ENCODE data around the gene FRMPD4. TPM values are rescaled to one million over a fixed set of nuclear protein-coding genes. Genes with fewer than 3 reads are reported as not detected.

The FRMPD4 gene
- total and polyA plus RNA-seq, 10 of the 15 experiments (the other 5 are each of a cell fraction or from before 2014, with no cell fraction given): not detected

DNA sequence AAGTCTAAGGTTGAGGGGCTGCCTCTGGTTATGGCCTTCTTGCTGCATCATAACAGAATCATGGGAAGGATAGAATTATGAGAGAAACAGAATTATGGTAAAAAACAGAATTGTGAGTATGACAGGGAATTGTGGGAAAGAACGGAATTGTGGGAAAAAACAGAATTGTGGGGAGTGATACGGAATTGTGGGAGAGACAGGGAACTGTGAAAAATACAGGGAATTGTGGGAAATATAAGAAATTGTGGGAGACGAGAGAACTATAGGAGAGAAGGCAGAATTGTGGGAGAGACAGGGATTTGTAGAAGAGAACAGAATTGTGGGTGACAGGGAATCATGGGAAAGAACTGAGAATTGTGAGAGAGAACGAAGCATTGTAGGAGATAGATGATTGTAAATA lies 159.1 kb downstream of the FRMPD4 start:
- Histone ChIP-seq H3K4me1 (ENCODE audit: control insufficient read depth, insufficient read depth, low read length) (no peaks in the 10 kb centered on the region), H3K9me3 (replicated peaks; ENCODE audit: control insufficient read depth, insufficient read depth, low read length) (no peaks in the 10 kb centered on the region), H3K4me2 (ENCODE audit: control insufficient read depth, insufficient read depth) (no peak overlapping the region), H3K27ac (ENCODE audit: control insufficient read depth, insufficient read depth) (no peak overlapping the region), H3K36me3 (ENCODE audit: control insufficient read depth in 2 of 2, insufficient read depth in 2 of 2, low read length in 1 of 2) (no peaks in the 10 kb centered on the region), H2AFZ (ENCODE audit: control insufficient read depth, low read depth, low read length) (no peak overlapping the region), H3K4me3 (no peak overlapping the region), H4K20me1 (ENCODE audit: control insufficient read depth, insufficient read depth) (no peaks in the 10 kb centered on the region), H3K9ac (ENCODE audit: control insufficient read depth, insufficient read depth, low read length) (no peak overlapping the region), H3K79me2 (ENCODE audit: control insufficient read depth, insufficient read depth, low read length) (no peaks in the 10 kb centered on the region), H3K27me3 (replicated peaks in 1 of 2; ENCODE audit: control insufficient read depth in 2 of 2, insufficient read depth in 2 of 2, low read length in 1 of 2) (no peaks in the 10 kb centered on the region; a peak in 1 of 4 replicates)
- ATAC-seq: no peak
- POLR2A ChIA-PET: no interaction called here
- SMC1A ChIA-PET (ENCODE audit: uncharacterized antibody, unreplicated experiment): no interaction called here
- TF ChIP-seq, protein P1, sequence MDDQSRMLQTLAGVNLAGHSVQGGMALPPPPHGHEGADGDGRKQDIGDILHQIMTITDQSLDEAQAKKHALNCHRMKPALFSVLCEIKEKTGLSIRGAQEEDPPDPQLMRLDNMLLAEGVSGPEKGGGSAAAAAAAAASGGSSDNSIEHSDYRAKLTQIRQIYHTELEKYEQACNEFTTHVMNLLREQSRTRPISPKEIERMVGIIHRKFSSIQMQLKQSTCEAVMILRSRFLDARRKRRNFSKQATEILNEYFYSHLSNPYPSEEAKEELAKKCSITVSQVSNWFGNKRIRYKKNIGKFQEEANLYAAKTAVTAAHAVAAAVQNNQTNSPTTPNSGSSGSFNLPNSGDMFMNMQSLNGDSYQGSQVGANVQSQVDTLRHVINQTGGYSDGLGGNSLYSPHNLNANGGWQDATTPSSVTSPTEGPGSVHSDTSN (IDR thresholded peaks at IDR 0.05; ENCODE audit: insufficient replicate concordance, low read depth, low read length): no peak
- TF ChIP-seq SKIL (IDR thresholded peaks at IDR 0.05; ENCODE audit: low read depth, poor library complexity, severe bottlenecking) (no peak), JUND (IDR thresholded peaks at IDR 0.05; ENCODE audit: low read depth, low read length) (no peak)
- in situ Hi-C loops (cut with MboI) (no loop called here), intact Hi-C loops (cut with micrococcal nuclease; ENCODE audit: unreplicated experiment) (no loop called here)
- DNase-seq (ENCODE audit: low read depth, low spot score): no peak
- CTCF ChIA-PET: no interaction called here
- RAD21 ChIA-PET (ENCODE audit: unreplicated experiment): no interaction called here
- no TSS peak for BruUV-seq (replicated peaks)
- no peak for FAIRE-seq
- 19% methylated on average over 4 of the region's 4 CpGs for WGBS (ENCODE audit: insufficient coverage, insufficient replicate concordance, low lambda C conversion rate, missing lambda C conversion rate)

DNA sequence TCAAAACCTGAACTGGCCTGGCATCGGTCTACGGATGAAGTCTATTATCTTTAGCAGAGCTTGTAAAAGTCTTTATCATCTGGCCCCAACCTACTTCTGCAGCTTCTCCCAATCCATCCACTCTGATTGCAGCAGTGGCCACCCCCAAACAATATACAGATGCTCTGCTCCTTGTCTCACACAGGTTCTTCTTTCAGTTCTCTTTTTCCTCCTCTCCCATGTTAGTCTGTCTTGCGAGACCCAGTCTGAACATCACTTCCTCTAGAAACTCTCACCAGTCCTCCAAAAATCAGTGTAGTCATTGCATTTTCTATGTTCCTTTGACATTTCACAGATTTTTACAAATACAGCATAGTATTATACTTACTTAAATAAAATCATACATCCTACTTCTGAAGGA lies 163.0 kb downstream of the FRMPD4 start:
- Histone ChIP-seq H3K79me2 (ENCODE audit: control insufficient read depth, insufficient read depth, low read length) (no peaks in the 10 kb centered on the region), H4K20me1 (ENCODE audit: control insufficient read depth, insufficient read depth) (no peaks in the 10 kb centered on the region), H2AFZ (ENCODE audit: control insufficient read depth, low read depth, low read length) (no peak overlapping the region), H3K4me1 (ENCODE audit: control insufficient read depth, insufficient read depth, low read length) (no peaks in the 10 kb centered on the region), H3K4me3 (no peak overlapping the region), H3K9me3 (replicated peaks; ENCODE audit: control insufficient read depth, insufficient read depth, low read length) (no peaks in the 10 kb centered on the region), H3K36me3 (ENCODE audit: control insufficient read depth in 2 of 2, insufficient read depth in 2 of 2, low read length in 1 of 2) (no peaks in the 10 kb centered on the region), H3K27me3 (replicated peaks in 1 of 2; ENCODE audit: control insufficient read depth in 2 of 2, insufficient read depth in 2 of 2, low read length in 1 of 2) (no peaks in the 10 kb centered on the region; a peak in 1 of 4 replicates), H3K9ac (ENCODE audit: control insufficient read depth, insufficient read depth, low read length) (no peak overlapping the region), H3K4me2 (ENCODE audit: control insufficient read depth, insufficient read depth) (no peak overlapping the region), H3K27ac (ENCODE audit: control insufficient read depth, insufficient read depth) (no peak overlapping the region)
- BruUV-seq (replicated peaks): no TSS peak
- POLR2A ChIA-PET: no interaction called here
- 60% methylated on average over 3 of the region's 3 CpGs for WGBS (ENCODE audit: insufficient coverage, insufficient replicate concordance, low lambda C conversion rate, missing lambda C conversion rate)
- intact Hi-C loops (cut with micrococcal nuclease; ENCODE audit: unreplicated experiment) (no loop called here), in situ Hi-C loops (cut with MboI) (no loop called here)
- RAD21 ChIA-PET (ENCODE audit: unreplicated experiment): no interaction called here
- FAIRE-seq (no peak), ATAC-seq (no peak), DNase-seq (ENCODE audit: low read depth, low spot score) (no peak)
- SMC1A ChIA-PET (ENCODE audit: uncharacterized antibody, unreplicated experiment): interaction anchor here (1.3 kb wide), 1 partner anchor 14 kb away, joined by 3 read pairs; no protein-coding TSS in a partner anchor
- CTCF ChIA-PET: no interaction called here
- TF ChIP-seq ZNF384 (IDR thresholded peaks at IDR 0.05; ENCODE audit: borderline replicate concordance, low read depth, low read length) (no peak), GATAD2B (conservative IDR thresholded peaks at IDR 0.05; ENCODE audit: low read depth) (no peak), MLLT1 (IDR thresholded peaks at IDR 0.05) (no peak)
- TF ChIP-seq, protein P2, sequence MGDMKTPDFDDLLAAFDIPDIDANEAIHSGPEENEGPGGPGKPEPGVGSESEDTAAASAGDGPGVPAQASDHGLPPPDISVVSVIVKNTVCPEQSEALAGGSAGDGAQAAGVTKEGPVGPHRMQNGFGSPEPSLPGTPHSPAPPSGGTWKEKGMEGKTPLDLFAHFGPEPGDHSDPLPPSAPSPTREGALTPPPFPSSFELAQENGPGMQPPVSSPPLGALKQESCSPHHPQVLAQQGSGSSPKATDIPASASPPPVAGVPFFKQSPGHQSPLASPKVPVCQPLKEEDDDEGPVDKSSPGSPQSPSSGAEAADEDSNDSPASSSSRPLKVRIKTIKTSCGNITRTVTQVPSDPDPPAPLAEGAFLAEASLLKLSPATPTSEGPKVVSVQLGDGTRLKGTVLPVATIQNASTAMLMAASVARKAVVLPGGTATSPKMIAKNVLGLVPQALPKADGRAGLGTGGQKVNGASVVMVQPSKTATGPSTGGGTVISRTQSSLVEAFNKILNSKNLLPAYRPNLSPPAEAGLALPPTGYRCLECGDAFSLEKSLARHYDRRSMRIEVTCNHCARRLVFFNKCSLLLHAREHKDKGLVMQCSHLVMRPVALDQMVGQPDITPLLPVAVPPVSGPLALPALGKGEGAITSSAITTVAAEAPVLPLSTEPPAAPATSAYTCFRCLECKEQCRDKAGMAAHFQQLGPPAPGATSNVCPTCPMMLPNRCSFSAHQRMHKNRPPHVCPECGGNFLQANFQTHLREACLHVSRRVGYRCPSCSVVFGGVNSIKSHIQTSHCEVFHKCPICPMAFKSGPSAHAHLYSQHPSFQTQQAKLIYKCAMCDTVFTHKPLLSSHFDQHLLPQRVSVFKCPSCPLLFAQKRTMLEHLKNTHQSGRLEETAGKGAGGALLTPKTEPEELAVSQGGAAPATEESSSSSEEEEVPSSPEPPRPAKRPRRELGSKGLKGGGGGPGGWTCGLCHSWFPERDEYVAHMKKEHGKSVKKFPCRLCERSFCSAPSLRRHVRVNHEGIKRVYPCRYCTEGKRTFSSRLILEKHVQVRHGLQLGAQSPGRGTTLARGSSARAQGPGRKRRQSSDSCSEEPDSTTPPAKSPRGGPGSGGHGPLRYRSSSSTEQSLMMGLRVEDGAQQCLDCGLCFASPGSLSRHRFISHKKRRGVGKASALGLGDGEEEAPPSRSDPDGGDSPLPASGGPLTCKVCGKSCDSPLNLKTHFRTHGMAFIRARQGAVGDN (IDR thresholded peaks at IDR 0.05): no peak

Measured in GM12878 (cell line).